ENCODE data around the gene SORCS2.

- TF ChIP-seq POLR2A (IDR thresholded peaks at IDR 0.05; ENCODE audit: insufficient read depth in 1 of 2, low read depth in 2 of 2, low read length in 2 of 2) (no peak), ZNF556 (CRISPR knock-in tag; IDR thresholded peaks at IDR 0.05; ENCODE audit: borderline replicate concordance) (no peak), CHD2 (IDR thresholded peaks at IDR 0.05; ENCODE audit: low read depth, low read length) (no peak), UBTF (CRISPR knock-in tag; IDR thresholded peaks at IDR 0.05) (no peak), EZH2 (conservative IDR thresholded peaks at IDR 0.05; ENCODE audit: low read depth, low read length) (no peak), HMG20A (CRISPR knock-in tag; IDR thresholded peaks at IDR 0.05; ENCODE audit: borderline replicate concordance) (no peak), JUND (CRISPR knock-in tag; IDR thresholded peaks at IDR 0.05) (no peak), BRCA1 (CRISPR knock-in tag; IDR thresholded peaks at IDR 0.05) (no peak)
- TF ChIP-seq, protein P1, sequence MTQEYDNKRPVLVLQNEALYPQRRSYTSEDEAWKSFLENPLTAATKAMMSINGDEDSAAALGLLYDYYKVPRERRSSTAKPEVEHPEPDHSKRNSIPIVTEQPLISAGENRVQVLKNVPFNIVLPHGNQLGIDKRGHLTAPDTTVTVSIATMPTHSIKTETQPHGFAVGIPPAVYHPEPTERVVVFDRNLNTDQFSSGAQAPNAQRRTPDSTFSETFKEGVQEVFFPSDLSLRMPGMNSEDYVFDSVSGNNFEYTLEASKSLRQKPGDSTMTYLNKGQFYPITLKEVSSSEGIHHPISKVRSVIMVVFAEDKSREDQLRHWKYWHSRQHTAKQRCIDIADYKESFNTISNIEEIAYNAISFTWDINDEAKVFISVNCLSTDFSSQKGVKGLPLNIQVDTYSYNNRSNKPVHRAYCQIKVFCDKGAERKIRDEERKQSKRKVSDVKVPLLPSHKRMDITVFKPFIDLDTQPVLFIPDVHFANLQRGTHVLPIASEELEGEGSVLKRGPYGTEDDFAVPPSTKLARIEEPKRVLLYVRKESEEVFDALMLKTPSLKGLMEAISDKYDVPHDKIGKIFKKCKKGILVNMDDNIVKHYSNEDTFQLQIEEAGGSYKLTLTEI (CRISPR knock-in tag; conservative IDR thresholded peaks at IDR 0.05) = no peak
Observed at GRCh38 chr4:7725951-7726350, 533.6 kb downstream of the SORCS2 start.
